HepG2 (cell line): ENCODE data around the gene PRM2. TPM values are rescaled to one million over a fixed set of nuclear protein-coding genes. Genes with fewer than 3 reads are reported as not detected.

ENCODE experiments used
- ARID3A ChIP-seq: IDR thresholded peaks from 2 replicates; pipeline ENCODE4 v1.6.1; 2012; ENCODE audit warnings: low read depth, low read length, improper control_type of control experiment
- ATRX ChIP-seq: sonication (generic); formaldehyde crosslinking; IDR thresholded peaks from 2 replicates; pipeline ENCODE4 v1.4.0; 2020; ENCODE audit warnings: missing genetic modification reagents, borderline replicate concordance
- BHLHE40 ChIP-seq: IDR thresholded peaks from 2 replicates; pipeline ENCODE4 v1.6.1; 2011; ENCODE audit warnings: low read length, improper control_type of control experiment
- CBX1 ChIP-seq: IDR thresholded peaks from one replicate; pipeline ENCODE4 v1.6.1; 2016; ENCODE audit warnings: antibody characterized with exemption, low read depth
- FOXC1 ChIP-seq: sonication (generic); formaldehyde crosslinking; IDR thresholded peaks from 2 replicates; pipeline ENCODE4 v1.8.0; 2022; ENCODE audit warnings: mild to moderate bottlenecking, missing genetic modification reagents, borderline replicate concordance
- GFI1 ChIP-seq: sonication (generic); formaldehyde crosslinking; IDR thresholded peaks from 2 replicates; pipeline ENCODE4 v1.5.0; 2020; ENCODE audit warnings: missing genetic modification reagents, mild to moderate bottlenecking, borderline replicate concordance
- RFX3 ChIP-seq: IDR thresholded peaks from 2 replicates; pipeline ENCODE4 v1.6.1; 2016; ENCODE audit warnings: missing biosample characterization, missing genetic modification reagents
- STAG1 ChIP-seq: sonication (generic); formaldehyde crosslinking; IDR thresholded peaks from 2 replicates; pipeline ENCODE4 v1.4.0; 2020; ENCODE audit warnings: missing genetic modification reagents
- TRIM24 ChIP-seq: sonication (generic); formaldehyde crosslinking; IDR thresholded peaks from 2 replicates; pipeline ENCODE4 v1.8.0; 2022; ENCODE audit warnings: mild to moderate bottlenecking, missing genetic modification reagents
- ZBTB38 ChIP-seq: sonication (generic); formaldehyde crosslinking; IDR thresholded peaks from 2 replicates; pipeline ENCODE4 v1.5.1; 2020; ENCODE audit warnings: mild to moderate bottlenecking, missing genetic modification reagents
- ZFP82 ChIP-seq: sonication (generic); formaldehyde crosslinking; IDR thresholded peaks from 2 replicates; pipeline ENCODE4 v1.5.1; 2020; ENCODE audit warnings: mild to moderate bottlenecking, missing genetic modification reagents, borderline replicate concordance
- ZNF251 ChIP-seq: sonication (generic); formaldehyde crosslinking; IDR thresholded peaks from 2 replicates; pipeline ENCODE4 v1.9.0; 2021; ENCODE audit warnings: mild to moderate bottlenecking, missing genetic modification reagents
- ZNF460 ChIP-seq: sonication (generic); formaldehyde crosslinking; IDR thresholded peaks from 2 replicates; pipeline ENCODE4 v1.5.1; 2020; ENCODE audit warnings: missing genetic modification reagents, mild to moderate bottlenecking, borderline replicate concordance
- ZSCAN30 ChIP-seq: sonication (generic); formaldehyde crosslinking; IDR thresholded peaks from 2 replicates; pipeline ENCODE4 v1.5.0; 2020; ENCODE audit warnings: mild to moderate bottlenecking, missing genetic modification reagents
- ZSCAN31 ChIP-seq: sonication (generic); formaldehyde crosslinking; IDR thresholded peaks from 2 replicates; pipeline ENCODE4 v1.5.0; 2020; ENCODE audit warnings: low read depth, mild to moderate bottlenecking, missing genetic modification reagents
- ZXDC ChIP-seq: sonication (generic); formaldehyde crosslinking; IDR thresholded peaks from 2 replicates; pipeline ENCODE4 v1.5.0; 2020; ENCODE audit warnings: mild to moderate bottlenecking, missing genetic modification reagents
- polyA plus RNA-seq, 8 experiments: library from polyadenylated mRNA; depleted of rRNA in 3 of 8; stranded (reverse) in 7 of 8; unstranded in 1 of 8; fragments of >200 nt; fragmentation: Illumina TruSeq in 4 of 8; extraction: Trizol in 4 of 8; gene quantifications; 2 replicates each; pipeline versions ENCODE4 v1.2.1 to v1.2.3, GENCODE V29; 2011 to 2016; ENCODE audit warnings: low read depth in 4 of 8, missing spikeins in 1 of 8, mixed read lengths in 1 of 8; ENCODE audit not compliant: insufficient read depth in 1 of 8
- total RNA-seq, 5 experiments: library from RNA; depleted of rRNA; stranded (reverse); fragments of >200 nt; fragmentation: Illumina TruSeq; extraction: Trizol; gene quantifications; 2 replicates each; pipeline ENCODE4 v1.2.3, GENCODE V29; 2016; ENCODE audit warnings: low read depth in 1 of 5

Gene PRM2
- total and polyA plus RNA-seq, 2 of the 13 experiments (the other 11 are each of a cell fraction or from before 2014, with no cell fraction given) = 0.54 TPM; not detected in 1

GRCh38 chr16:11296706-11297491 lies 20.6 kb upstream of the PRM2 start (continued):
- TF ChIP-seq STAG1 = 0 out of 2 replicates have a peak, but pooled peaks have one; percentile 14
- TF ChIP-seq CBX1 = no peak
- TF ChIP-seq ZXDC (CRISPR knock-in tag) = no peak
- no peak for TF ChIP-seq TRIM24
- TF ChIP-seq ZSCAN30 = no peak; the same call in 1 of the 2 replicates
- no peak for TF ChIP-seq FOXC1
- TF ChIP-seq RFX3 (CRISPR knock-in tag) = no peak
- no peak for TF ChIP-seq ZNF460
- no peak for TF ChIP-seq ZFP82
- TF ChIP-seq BHLHE40 = peak; percentile 83
- TF ChIP-seq GFI1 = peak; percentile 14
- no peak; the same call in 1 of the 2 replicates for TF ChIP-seq ZNF251 (CRISPR knock-in tag)
- no peak for TF ChIP-seq ATRX
- TF ChIP-seq ZSCAN31 = no peak
- TF ChIP-seq ZBTB38 (CRISPR knock-in tag) = no peak
- peak; percentile 38 for TF ChIP-seq ARID3A
